Mesothelial cell of epicardium (in vitro differentiated cells): ENCODE measurements around the gene RAI1. TPM values are rescaled to one million over a fixed set of nuclear protein-coding genes. Genes with fewer than 3 reads are reported as not detected.

Source experiments
- DNase-seq, 2 experiments: peaks; one replicate each; pipeline ENCODE4 v3.0.0; 2021; ENCODE audit warnings: low spot score in 2 of 2; ENCODE audit not compliant: unreplicated experiment in 2 of 2
- H3K27ac Mint-ChIP-seq: 2 replicates; pipeline ENCODE4 v1.8.0; 2021; ENCODE audit warnings: mixed read lengths
- H3K27me3 Mint-ChIP-seq: 2 replicates; pipeline ENCODE4 v1.8.0; 2021; ENCODE audit warnings: low read depth, mixed read lengths
- H3K36me3 Mint-ChIP-seq: 2 replicates; pipeline ENCODE4 v1.8.0; 2021; ENCODE audit warnings: mixed read lengths
- H3K4me1 Mint-ChIP-seq: 2 replicates; pipeline ENCODE4 v1.8.0; 2021; ENCODE audit warnings: mixed read lengths
- H3K4me3 Mint-ChIP-seq: 2 replicates; pipeline ENCODE4 v1.8.0; 2021; ENCODE audit warnings: mild to moderate bottlenecking, moderate library complexity, mixed read lengths
- H3K9me3 Mint-ChIP-seq: 2 replicates; pipeline ENCODE4 v1.8.0; 2021; ENCODE audit warnings: mixed read lengths
- CTCF ChIP-seq: fragments of 200-600 bp; sonication (generic); IDR thresholded peaks from one replicate; pipeline ENCODE4 v1.5.0; 2021; ENCODE audit warnings: antibody characterized with exemption; ENCODE audit not compliant: unreplicated experiment
- total RNA-seq: library from RNA; stranded (reverse); gene quantifications from 3 replicates; pipeline ENCODE4 v1.2.1, GENCODE V29; 2021

Gene RAI1
- total RNA-seq, 1 donor from 2014 or later, result 137 TPM

- Mint-ChIP-seq H3K36me3 (no peaks in the 10 kb centered on the region), H3K27ac (peak overlapping the region; percentile 93), H3K9me3 (no peaks in the 10 kb centered on the region), H3K27me3 (no peaks in the 10 kb centered on the region), H3K4me3 (peak overlapping the region; percentile 33), H3K4me1 (peaks cover 38% of the 10 kb centered on the region)
- no peak for TF ChIP-seq CTCF
- DNase-seq, result no peak
Measured at GRCh38 chr17:17840751-17841591, 159.7 kb downstream of the RAI1 start.

GRCh38 chr17:17841601-17842025, 160.4 kb downstream of the RAI1 start:
- H3K9me3 Mint-ChIP-seq, result no peaks in the 10 kb centered on the region
- no peak for DNase-seq
- H3K4me1 Mint-ChIP-seq, result peaks cover 36% of the 10 kb centered on the region
- H3K4me3 Mint-ChIP-seq, result no peak overlapping the region
- H3K27me3 Mint-ChIP-seq, result no peaks in the 10 kb centered on the region
- TF ChIP-seq CTCF, result no peak
- peak overlapping the region; percentile 93 for H3K27ac Mint-ChIP-seq
- H3K36me3 Mint-ChIP-seq, result no peaks in the 10 kb centered on the region

- no peak overlapping the region for H3K4me3 Mint-ChIP-seq
- H3K9me3 Mint-ChIP-seq, result no peaks in the 10 kb centered on the region
- H3K36me3 Mint-ChIP-seq, result no peaks in the 10 kb centered on the region
- DNase-seq, result no peak
- H3K27me3 Mint-ChIP-seq, result no peaks in the 10 kb centered on the region
- H3K4me1 Mint-ChIP-seq, result peaks cover 32% of the 10 kb centered on the region
- TF ChIP-seq CTCF, result no peak
- peak overlapping the region; percentile 93 for H3K27ac Mint-ChIP-seq
Measured at GRCh38 chr17:17842111-17842876, 161.0 kb downstream of the RAI1 start.

- TF ChIP-seq CTCF, result no peak
- Mint-ChIP-seq H3K27me3 (no peaks in the 10 kb centered on the region), H3K4me1 (peaks cover 24% of the 10 kb centered on the region), H3K9me3 (no peaks in the 10 kb centered on the region), H3K36me3 (no peaks in the 10 kb centered on the region), H3K27ac (peak overlapping the region; percentile 79), H3K4me3 (no peak overlapping the region)
- DNase-seq, result no peak
Measured at GRCh38 chr17:17843096-17843495, 161.8 kb downstream of the RAI1 start.

GRCh38 chr17:17844079-17844478, 162.8 kb downstream of the RAI1 start:
- Mint-ChIP-seq H3K9me3 (no peaks in the 10 kb centered on the region), H3K27me3 (no peaks in the 10 kb centered on the region), H3K36me3 (no peaks in the 10 kb centered on the region), H3K4me3 (no peak overlapping the region), H3K27ac (no peak overlapping the region), H3K4me1 (peaks cover 16% of the 10 kb centered on the region)
- no peak for DNase-seq
- no peak for TF ChIP-seq CTCF
